HepG2 (cell line): ENCODE measurements around the gene FXR2. TPM values are rescaled to one million over a fixed set of nuclear protein-coding genes. Genes with fewer than 3 reads are reported as not detected.
A peak's percentile ranks its signal among the peaks of the same experiment; 100 is the strongest.

ENCODE experiments used
- ATF6 ChIP-seq: sonication (generic); formaldehyde crosslinking; conservative IDR thresholded peaks from 2 replicates; pipeline ENCODE4 v1.4.0; 2020; ENCODE audit warnings: missing genetic modification reagents
- BRD4 ChIP-seq: sonication (generic); formaldehyde crosslinking; IDR thresholded peaks from 2 replicates; pipeline ENCODE4 v1.4.0; 2020; ENCODE audit warnings: missing genetic modification reagents
- FOXP1 ChIP-seq, 2 experiments: fragments of 450-650 bp in 1 of 2; IDR thresholded peaks; 2 replicates each; pipeline ENCODE4 v1.6.1; 2017 to 2018; ENCODE audit warnings: antibody characterized with exemption in 1 of 2
- HCFC1 ChIP-seq: fragments of 150-350 bp; IDR thresholded peaks from 2 replicates; pipeline ENCODE4 v1.6.1; 2014; ENCODE audit warnings: low read depth, low read length
- MAF1 ChIP-seq: sonication (generic); formaldehyde crosslinking; IDR thresholded peaks from 2 replicates; pipeline ENCODE4 v1.5.0; 2020; ENCODE audit warnings: missing genetic modification reagents, borderline replicate concordance
- NR2F1 ChIP-seq, 2 experiments: fragments of 450-650 bp in 1 of 2; formaldehyde crosslinking in 1 of 2; IDR thresholded peaks; 2 replicates each; pipeline versions ENCODE4 v1.5.0 to v1.6.1; 2016 to 2020; ENCODE audit warnings: mild to moderate bottlenecking in 1 of 2, missing compliant biosample characterization in 1 of 2, missing genetic modification reagents in 1 of 2, moderate library complexity in 1 of 2
- REXO4 ChIP-seq: sonication (generic); formaldehyde crosslinking; IDR thresholded peaks from 2 replicates; pipeline ENCODE4 v1.8.0; 2022; ENCODE audit warnings: missing genetic modification reagents, mild to moderate bottlenecking, borderline replicate concordance
- SMAD3 ChIP-seq: sonication (generic); formaldehyde crosslinking; IDR thresholded peaks from 2 replicates; pipeline ENCODE4 v1.4.0; 2020; ENCODE audit warnings: missing genetic modification reagents
- SPEN ChIP-seq: sonication (generic); formaldehyde crosslinking; IDR thresholded peaks from 2 replicates; pipeline ENCODE4 v1.5.1; 2020; ENCODE audit warnings: low read depth, mild to moderate bottlenecking, missing genetic modification reagents
- TFDP1 ChIP-seq: IDR thresholded peaks from 2 replicates; pipeline ENCODE4 v1.6.1; 2016; ENCODE audit warnings: missing compliant biosample characterization, missing genetic modification reagents, borderline replicate concordance
- ZNF234 ChIP-seq: sonication (generic); formaldehyde crosslinking; conservative IDR thresholded peaks from 2 replicates; pipeline ENCODE4 v1.5.1; 2020; ENCODE audit warnings: mild to moderate bottlenecking, missing genetic modification reagents
- ZNF337 ChIP-seq: sonication (generic); formaldehyde crosslinking; IDR thresholded peaks from 2 replicates; pipeline ENCODE4 v1.5.1; 2020; ENCODE audit warnings: missing genetic modification reagents, low read depth, mild to moderate bottlenecking, borderline replicate concordance
- ZNF710 ChIP-seq: sonication (generic); formaldehyde crosslinking; IDR thresholded peaks from 2 replicates; pipeline ENCODE4 v1.5.0; 2020; ENCODE audit warnings: mild to moderate bottlenecking, missing genetic modification reagents, borderline replicate concordance
- polyA plus RNA-seq, 8 experiments: library from polyadenylated mRNA; depleted of rRNA in 3 of 8; stranded (reverse) in 7 of 8; unstranded in 1 of 8; fragments of >200 nt; fragmentation: Illumina TruSeq in 4 of 8; extraction: Trizol in 4 of 8; gene quantifications; 2 replicates each; pipeline versions ENCODE4 v1.2.1 to v1.2.3, GENCODE V29; 2011 to 2016; ENCODE audit warnings: low read depth in 4 of 8, missing spikeins in 1 of 8, mixed read lengths in 1 of 8; ENCODE audit not compliant: insufficient read depth in 1 of 8
- total RNA-seq, 5 experiments: library from RNA; depleted of rRNA; stranded (reverse); fragments of >200 nt; fragmentation: Illumina TruSeq; extraction: Trizol; gene quantifications; 2 replicates each; pipeline ENCODE4 v1.2.3, GENCODE V29; 2016; ENCODE audit warnings: low read depth in 1 of 5
- TF ChIP-seq, protein P1 (sequence below): sonication (generic); formaldehyde crosslinking; IDR thresholded peaks from 2 replicates; pipeline ENCODE4 v1.4.0; 2020; ENCODE audit warnings: missing genetic modification reagents
- TF ChIP-seq, protein P2 (sequence below): fragments of 450-650 bp; IDR thresholded peaks from 2 replicates; pipeline ENCODE4 v1.6.1; 2017; ENCODE audit warnings: mild to moderate bottlenecking

The FXR2 gene
- total and polyA plus RNA-seq, 2 of the 13 experiments (the other 11 are each of a cell fraction or from before 2014, with no cell fraction given): 20.9 to 24.4 TPM

DNA sequence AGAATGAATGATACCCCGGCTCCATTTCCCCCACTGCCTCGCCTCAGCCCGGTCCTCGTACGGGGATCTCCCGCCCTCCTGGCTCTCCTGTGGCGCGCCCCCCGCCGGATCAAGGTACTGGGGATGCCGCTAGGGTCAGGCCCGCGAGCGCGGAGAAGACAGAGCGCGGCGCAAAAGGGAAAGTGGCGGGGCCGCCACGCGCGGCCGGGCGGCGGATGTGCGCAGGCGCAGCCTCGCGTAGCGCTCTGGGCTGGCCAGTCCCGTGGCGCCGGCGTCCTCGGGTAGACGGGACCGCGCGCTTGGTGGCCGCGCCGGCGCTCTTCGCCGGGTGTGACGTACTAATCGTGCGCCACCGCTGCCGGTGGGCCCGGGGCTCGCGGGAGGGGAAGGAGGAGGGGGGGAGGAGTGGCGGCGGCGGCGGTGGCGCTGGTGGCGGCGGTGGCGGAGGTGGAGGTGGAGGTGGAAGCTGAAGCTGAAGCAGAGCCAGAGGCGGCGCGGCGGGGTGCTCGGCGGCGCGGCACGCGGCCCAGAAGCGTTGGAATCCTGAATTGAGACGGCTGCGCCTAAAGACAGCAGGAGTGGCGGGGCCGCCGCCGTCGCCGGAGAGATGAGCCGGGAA lies 53.0 kb downstream of the FXR2 start, which contains the start of gene SENP3 (continued):
- TF ChIP-seq, protein P1, sequence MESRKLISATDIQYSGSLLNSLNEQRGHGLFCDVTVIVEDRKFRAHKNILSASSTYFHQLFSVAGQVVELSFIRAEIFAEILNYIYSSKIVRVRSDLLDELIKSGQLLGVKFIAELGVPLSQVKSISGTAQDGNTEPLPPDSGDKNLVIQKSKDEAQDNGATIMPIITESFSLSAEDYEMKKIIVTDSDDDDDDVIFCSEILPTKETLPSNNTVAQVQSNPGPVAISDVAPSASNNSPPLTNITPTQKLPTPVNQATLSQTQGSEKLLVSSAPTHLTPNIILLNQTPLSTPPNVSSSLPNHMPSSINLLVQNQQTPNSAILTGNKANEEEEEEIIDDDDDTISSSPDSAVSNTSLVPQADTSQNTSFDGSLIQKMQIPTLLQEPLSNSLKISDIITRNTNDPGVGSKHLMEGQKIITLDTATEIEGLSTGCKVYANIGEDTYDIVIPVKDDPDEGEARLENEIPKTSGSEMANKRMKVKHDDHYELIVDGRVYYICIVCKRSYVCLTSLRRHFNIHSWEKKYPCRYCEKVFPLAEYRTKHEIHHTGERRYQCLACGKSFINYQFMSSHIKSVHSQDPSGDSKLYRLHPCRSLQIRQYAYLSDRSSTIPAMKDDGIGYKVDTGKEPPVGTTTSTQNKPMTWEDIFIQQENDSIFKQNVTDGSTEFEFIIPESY: no peak
- TF ChIP-seq TFDP1 (CRISPR knock-in tag) (peak; percentile 56; the same call in 1 of the 2 replicates), SPEN (CRISPR knock-in tag) (peak; percentile 58; the same call in 1 of the 2 replicates), SMAD3 (no peak), ZNF337 (CRISPR knock-in tag) (no peak), BRD4 (no peak), MAF1 (CRISPR knock-in tag) (0 out of 2 replicates have a peak, but pooled peaks have one; percentile 55), NR2F1 (CRISPR knock-in tag; IDR thresholded peaks at IDR 0.05) (no peak), REXO4 (CRISPR knock-in tag) (no peak), ZNF234 (no peak), FOXP1 (IDR thresholded peaks at IDR 0.05) (no peak), FOXP1 (CRISPR knock-in tag; IDR thresholded peaks at IDR 0.05) (no peak), ATF6 (CRISPR knock-in tag) (no peak), ZNF710 (no peak), HCFC1 (peak; percentile 59; the same call in 1 of the 2 replicates)
- TF ChIP-seq, protein P2, sequence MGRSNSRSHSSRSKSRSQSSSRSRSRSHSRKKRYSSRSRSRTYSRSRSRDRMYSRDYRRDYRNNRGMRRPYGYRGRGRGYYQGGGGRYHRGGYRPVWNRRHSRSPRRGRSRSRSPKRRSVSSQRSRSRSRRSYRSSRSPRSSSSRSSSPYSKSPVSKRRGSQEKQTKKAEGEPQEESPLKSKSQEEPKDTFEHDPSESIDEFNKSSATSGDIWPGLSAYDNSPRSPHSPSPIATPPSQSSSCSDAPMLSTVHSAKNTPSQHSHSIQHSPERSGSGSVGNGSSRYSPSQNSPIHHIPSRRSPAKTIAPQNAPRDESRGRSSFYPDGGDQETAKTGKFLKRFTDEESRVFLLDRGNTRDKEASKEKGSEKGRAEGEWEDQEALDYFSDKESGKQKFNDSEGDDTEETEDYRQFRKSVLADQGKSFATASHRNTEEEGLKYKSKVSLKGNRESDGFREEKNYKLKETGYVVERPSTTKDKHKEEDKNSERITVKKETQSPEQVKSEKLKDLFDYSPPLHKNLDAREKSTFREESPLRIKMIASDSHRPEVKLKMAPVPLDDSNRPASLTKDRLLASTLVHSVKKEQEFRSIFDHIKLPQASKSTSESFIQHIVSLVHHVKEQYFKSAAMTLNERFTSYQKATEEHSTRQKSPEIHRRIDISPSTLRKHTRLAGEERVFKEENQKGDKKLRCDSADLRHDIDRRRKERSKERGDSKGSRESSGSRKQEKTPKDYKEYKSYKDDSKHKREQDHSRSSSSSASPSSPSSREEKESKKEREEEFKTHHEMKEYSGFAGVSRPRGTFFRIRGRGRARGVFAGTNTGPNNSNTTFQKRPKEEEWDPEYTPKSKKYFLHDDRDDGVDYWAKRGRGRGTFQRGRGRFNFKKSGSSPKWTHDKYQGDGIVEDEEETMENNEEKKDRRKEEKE: no peak
